GM21717 (cell line): ENCODE measurements around the gene ANP32B.
"Not testable (repeated sequence)": the region's sequence is repeated elsewhere in the genome, so short reads cannot be mapped to it uniquely, and the experiment has no call there.

Experiments
- ATAC-seq: cut with Tn5 transposase; IDR thresholded peaks from one replicate; pipeline ENCODE4 v1.9.1; 2021; ENCODE audit warnings: mild to moderate bottlenecking, moderate library complexity; ENCODE audit not compliant: unreplicated experiment

The ANP32B gene

GRCh38 chr9:97962575-97962974 is 20.6 kb upstream of the ANP32B start:
- ATAC-seq, result no peak

DNA sequence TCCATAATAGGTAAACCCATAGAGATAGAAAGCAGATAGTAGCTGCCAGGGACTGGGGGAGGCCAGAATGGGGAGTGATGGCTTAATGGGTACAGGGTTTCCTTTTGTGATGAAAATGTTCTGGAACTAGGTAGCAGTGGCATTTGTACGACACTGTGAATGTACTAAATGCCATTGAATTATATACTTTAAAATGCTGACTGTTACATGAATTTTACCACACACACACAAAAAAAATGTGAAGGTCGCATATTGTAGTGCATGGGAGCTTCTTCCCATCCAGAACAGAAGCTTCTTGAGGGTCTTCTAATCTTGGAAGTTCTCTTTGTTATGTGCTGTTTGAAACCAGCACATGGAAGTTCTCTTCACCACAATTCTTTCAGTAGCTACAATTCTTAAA is 19.9 kb upstream of the ANP32B start:
- ATAC-seq, result no peak

GRCh38 chr9:97964901-97965300 is 18.2 kb upstream of the ANP32B start:
- ATAC-seq, result no peak

- no peak for ATAC-seq
These were observed 16.6 kb upstream of the ANP32B start for GRCh38 chr9:97966493-97966892.

GRCh38 chr9:97969014-97969413 is 14.1 kb upstream of the ANP32B start:
- ATAC-seq, result no peak

DNA sequence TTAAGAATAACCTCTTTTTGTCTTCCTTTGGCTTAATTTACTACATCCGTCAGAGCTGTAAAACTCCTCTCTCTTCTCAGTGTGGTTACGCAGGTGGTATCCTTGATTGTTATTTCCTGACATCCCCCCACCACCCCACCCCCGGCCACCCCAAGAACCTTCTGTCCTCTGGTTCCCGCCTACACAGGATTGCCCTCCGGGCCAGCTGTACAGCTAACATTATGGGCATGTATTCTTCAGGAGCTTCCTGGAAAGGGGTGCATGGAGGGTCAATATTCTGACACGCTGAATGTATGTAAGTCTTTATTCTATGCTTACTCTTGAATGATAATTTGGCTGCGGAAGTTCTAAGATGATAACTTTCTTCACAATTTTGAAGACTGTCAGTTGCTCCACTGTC is 13.0 kb upstream of the ANP32B start:
- no peak for ATAC-seq

DNA sequence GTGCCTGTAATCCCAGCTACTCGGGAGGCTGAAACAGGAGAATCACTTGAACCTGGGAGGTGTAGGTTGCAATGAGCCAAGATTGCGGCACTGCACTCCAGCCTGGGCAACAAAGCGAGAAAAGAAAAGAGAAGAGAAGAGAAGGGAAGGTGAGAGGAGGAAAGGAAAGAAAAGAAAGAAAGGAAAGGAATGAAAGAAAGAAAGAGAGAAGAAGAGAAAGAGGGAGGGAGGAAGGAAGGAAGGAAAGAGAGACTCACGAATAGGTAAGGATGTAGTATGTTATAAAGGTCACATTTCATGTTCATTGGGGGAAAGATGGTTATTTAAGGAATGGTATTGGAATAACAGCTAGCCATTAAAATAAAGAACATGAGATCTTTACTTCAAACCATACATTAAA is 10.4 kb upstream of the ANP32B start:
- ATAC-seq, result no peak

GRCh38 chr9:97975376-97975775 is 7.8 kb upstream of the ANP32B start:
- ATAC-seq, result no peak

DNA sequence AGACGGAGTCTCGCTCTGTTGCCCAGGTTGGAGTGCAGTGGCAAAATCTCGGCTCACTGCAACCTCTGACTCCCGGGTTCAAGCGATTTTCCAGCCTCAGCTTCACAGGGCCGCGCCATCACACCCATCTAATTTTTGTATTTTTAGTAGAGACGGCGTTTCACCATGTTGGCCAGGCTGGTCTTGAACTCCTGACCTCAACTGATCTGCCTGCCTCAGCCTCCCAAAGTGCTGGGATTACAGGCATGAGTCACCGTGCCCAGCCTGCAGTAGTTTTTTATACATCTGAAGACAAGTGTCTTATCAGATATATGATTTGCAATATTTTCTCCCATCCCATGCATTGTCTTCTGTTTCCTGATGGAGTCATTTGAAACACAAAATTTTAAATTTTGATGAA is 6.5 kb upstream of the ANP32B start:
- ATAC-seq, result not testable (repeated sequence)

DNA sequence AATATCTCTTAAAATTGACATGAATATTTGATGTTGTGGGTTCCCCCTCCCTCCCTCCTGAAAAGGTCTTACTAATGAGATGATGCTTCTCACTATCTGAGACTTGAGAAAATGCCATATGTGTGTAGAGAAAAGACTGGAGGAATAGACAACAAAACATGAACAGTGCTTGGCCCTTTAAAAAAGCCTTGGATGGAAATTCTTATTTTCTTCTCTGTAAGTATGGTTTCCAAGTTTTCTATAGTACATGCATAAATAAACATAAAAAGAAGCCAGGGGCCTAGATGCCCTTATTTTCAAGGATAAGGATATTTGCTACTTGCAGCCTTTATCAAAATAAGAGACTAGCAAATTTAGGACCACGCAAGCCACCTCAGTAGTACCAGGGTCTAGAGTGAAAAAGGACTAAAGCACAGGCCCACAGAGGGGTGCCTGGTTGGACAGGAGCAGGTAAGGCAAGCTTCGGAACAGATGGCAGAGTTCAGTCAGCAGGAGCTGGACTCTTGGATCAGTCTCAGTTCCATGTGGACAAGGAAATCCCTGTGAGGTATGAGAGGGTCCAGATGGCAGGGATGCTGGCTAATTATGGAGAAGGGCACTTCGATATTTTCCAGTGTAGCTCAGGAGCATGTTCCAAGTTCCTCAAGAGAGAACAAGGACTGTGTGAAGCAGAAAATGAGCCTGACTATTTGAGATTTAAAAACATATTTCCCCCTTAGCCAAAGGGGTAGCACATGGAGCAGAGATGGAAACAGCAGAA is 4.6 kb upstream of the ANP32B start:
- no peak for ATAC-seq

GRCh38 chr9:97979788-97980478 is 3.2 kb upstream of the ANP32B start:
- ATAC-seq, result no peak

- no peak for ATAC-seq
These were observed 2.7 kb upstream of the ANP32B start for GRCh38 chr9:97980479-97980803.

- no peak for ATAC-seq
These were observed 2.0 kb upstream of the ANP32B start for GRCh38 chr9:97980918-97981845.

DNA sequence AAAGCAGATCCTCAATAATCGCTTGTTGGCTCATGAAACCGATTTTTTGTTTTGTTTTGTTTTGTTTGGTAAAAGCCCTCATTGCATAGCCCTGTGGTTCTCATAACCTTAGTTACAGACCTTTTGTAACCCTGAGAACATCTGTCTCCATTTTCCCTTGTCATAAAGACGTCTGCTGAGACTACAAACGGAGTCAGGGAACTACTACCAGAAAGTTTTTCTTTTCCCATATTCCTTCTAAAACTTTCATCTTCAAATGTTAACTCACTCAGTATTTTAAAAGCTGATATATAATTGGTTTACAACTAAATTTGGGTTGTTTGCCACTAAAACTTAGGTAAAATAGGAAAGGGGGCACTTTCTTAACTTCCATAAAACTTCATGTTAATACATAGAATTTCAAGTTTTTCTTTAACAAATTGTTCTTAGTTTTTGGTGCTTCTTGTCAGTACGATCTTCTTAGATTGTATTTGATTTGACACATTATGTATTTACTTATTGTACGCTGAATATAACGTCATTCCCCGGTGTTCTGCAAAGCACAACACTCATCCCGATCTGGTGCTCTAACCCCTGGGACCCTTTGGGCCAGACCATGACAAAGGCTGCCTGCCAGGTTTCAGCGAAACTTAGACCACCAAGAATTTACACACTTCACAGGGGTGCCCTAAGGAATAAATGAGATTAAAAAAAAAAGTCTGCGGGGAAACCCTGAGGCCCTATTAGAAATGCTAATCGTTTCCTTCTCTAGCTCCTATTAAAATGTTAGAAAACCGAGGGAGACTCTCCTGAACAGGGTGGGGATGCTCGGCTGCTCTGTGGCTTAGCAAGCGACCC is 1.1 kb upstream of the ANP32B start:
- ATAC-seq, result no peak

- peak; percentile 8 for ATAC-seq
These were observed 547 bp downstream of the ANP32B start for GRCh38 chr9:97983589-97984187.

GRCh38 chr9:97984188-97985057 is 1.3 kb downstream of the ANP32B start:
- peak; percentile 32 for ATAC-seq

- ATAC-seq, result peak; percentile 17
These were observed 2.1 kb downstream of the ANP32B start for GRCh38 chr9:97985058-97985861.

- no peak for ATAC-seq
These were observed 4.3 kb downstream of the ANP32B start for GRCh38 chr9:97987487-97987886.

- ATAC-seq, result no peak
These were observed 7.1 kb downstream of the ANP32B start for GRCh38 chr9:97990259-97990658.
